Osteocyte (in vitro differentiated cells): ENCODE measurements around the gene NKX6-1. TPM values are rescaled to one million over a fixed set of nuclear protein-coding genes. Genes with fewer than 3 reads are reported as not detected.
A peak's percentile ranks its signal among the peaks of the same experiment; 100 is the strongest.

ENCODE experiments used
- DNase-seq: peaks from one replicate; pipeline ENCODE4 v3.0.0; 2021; ENCODE audit warnings: mixed read lengths; ENCODE audit not compliant: unreplicated experiment; ENCODE audit errors: extremely low spot score
- H3K27ac Mint-ChIP-seq: one replicate; pipeline ENCODE4 v1.8.0; 2021; ENCODE audit warnings: mild to moderate bottlenecking, mixed read lengths; ENCODE audit not compliant: unreplicated experiment
- H3K27me3 Mint-ChIP-seq: one replicate; pipeline ENCODE4 v1.8.0; 2021; ENCODE audit warnings: mixed read lengths; ENCODE audit not compliant: unreplicated experiment
- H3K36me3 Mint-ChIP-seq: one replicate; pipeline ENCODE4 v1.8.0; 2021; ENCODE audit warnings: mixed read lengths; ENCODE audit not compliant: unreplicated experiment
- H3K4me1 Mint-ChIP-seq: one replicate; pipeline ENCODE4 v1.8.0; 2021; ENCODE audit warnings: mixed read lengths; ENCODE audit not compliant: unreplicated experiment
- H3K4me3 Mint-ChIP-seq: one replicate; pipeline ENCODE4 v1.8.0; 2021; ENCODE audit warnings: mild to moderate bottlenecking, moderate library complexity, mixed read lengths; ENCODE audit not compliant: unreplicated experiment
- H3K9me3 Mint-ChIP-seq: one replicate; pipeline ENCODE4 v1.8.0; 2021; ENCODE audit warnings: mixed read lengths; ENCODE audit not compliant: unreplicated experiment
- long read RNA-seq: library from polyadenylated mRNA; unstranded; transcript quantifications from one replicate; pipeline ENCODE4 v2.0.0, GENCODE V29; 2021
- total RNA-seq: library from RNA; stranded (reverse); gene quantifications from 2 replicates; pipeline ENCODE4 v1.2.1, GENCODE V29; 2021
- TF ChIP-seq, protein P1 (sequence below): fragments of 200-600 bp; sonication (generic); IDR thresholded peaks from 2 replicates; pipeline ENCODE4 v1.5.0; 2021; ENCODE audit warnings: antibody characterized with exemption, mild to moderate bottlenecking, moderate library complexity

Gene NKX6-1
- not detected in 2 replicates for total RNA-seq
- long read RNA-seq = 0 reads

DNA sequence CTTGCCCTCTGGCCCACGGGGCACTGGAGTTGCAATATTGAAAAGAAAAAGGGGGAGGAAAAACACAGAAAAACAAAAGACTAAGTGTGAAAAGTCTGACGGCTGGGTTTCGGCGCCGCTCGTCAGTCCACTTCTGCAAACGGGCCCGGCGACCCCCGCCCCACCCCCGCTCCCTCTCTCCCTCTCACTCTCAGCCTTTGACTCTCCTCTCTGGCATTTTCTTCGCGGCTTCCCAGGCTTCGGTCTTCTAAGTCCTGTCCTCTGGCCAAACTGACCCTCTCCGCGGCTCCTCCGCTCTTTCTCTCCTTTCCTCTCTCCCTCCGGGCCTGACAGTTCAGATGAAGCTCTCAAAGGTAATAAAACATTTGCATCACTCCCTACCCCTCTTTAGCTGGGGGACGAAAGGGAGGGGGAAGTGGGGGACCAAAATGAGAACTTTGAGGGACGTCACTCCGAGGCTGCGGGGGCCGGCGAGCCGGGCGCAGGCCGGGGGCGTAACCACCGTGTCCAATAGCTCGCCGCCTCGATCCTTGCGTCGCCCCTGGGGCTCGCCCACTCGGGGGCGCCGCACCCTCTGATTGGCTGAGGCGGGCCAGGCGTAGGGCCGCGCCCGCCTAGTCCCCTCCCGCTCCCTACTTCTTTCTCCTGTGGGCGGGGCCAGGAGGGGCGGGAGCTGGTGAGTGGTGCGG lies at the start of gene NKX6-1:
Gene NKX6-1 (minus strand): TSS at position 358 of the 689 bp plus-strand sequence. CDS start 1,064 bp downstream, outside the sequence.
- Mint-ChIP-seq H3K27ac (peak within 1 kb of the TSS; percentile 23), H3K27me3 (peaks cover 89% of the 10 kb centered on the region), H3K9me3 (no peaks in the 10 kb centered on the region), H3K4me3 (peak within 1 kb of the TSS; percentile 80), H3K4me1 (peaks cover 21% of the 10 kb centered on the region), H3K36me3 (peaks cover 2% of the 10 kb centered on the region)
- no peak for DNase-seq
- TF ChIP-seq, protein P1, sequence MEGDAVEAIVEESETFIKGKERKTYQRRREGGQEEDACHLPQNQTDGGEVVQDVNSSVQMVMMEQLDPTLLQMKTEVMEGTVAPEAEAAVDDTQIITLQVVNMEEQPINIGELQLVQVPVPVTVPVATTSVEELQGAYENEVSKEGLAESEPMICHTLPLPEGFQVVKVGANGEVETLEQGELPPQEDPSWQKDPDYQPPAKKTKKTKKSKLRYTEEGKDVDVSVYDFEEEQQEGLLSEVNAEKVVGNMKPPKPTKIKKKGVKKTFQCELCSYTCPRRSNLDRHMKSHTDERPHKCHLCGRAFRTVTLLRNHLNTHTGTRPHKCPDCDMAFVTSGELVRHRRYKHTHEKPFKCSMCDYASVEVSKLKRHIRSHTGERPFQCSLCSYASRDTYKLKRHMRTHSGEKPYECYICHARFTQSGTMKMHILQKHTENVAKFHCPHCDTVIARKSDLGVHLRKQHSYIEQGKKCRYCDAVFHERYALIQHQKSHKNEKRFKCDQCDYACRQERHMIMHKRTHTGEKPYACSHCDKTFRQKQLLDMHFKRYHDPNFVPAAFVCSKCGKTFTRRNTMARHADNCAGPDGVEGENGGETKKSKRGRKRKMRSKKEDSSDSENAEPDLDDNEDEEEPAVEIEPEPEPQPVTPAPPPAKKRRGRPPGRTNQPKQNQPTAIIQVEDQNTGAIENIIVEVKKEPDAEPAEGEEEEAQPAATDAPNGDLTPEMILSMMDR = no peak

DNA sequence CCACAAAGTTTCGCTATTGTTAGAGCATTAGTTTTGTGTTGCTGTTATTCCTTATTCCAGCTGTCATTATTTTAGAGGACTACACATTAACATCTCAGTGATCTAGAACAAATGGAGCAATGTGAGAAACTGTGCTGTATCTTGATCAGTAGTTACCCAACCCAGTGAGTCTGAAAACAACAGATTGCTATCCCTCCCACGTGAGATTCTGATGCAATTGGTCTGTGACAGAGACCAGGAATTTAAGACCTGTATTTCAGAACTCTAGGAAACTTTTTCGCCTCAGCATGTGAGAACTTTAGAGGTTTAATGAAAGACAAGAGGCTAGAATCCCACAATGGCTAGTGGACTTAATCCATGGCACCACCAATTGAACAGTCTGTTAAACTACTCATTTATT lies 48.1 kb upstream of the NKX6-1 start:
- DNase-seq = no peak
- no peak overlapping the region for H3K27ac Mint-ChIP-seq

DNA sequence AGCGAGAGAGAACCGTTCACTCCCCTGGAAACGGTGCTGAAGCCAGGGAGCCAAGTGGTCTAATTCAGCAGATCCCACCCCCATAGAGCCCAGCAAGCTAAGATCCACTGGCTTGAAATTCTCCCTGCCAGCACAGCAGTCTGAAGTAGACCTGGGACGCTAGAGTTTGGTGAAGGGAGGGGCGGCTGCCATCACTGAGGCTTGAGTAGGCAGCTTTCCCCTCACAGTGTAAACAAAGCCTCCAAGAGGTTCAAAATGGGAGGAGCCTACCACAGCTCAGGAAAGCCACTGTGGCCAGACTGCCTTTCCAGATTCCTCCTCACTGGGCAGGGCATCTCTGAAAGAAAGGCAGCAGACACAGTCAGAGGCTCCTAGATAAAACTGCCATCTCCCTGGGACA lies 46.0 kb upstream of the NKX6-1 start:
- DNase-seq = no peak
- no peak overlapping the region for H3K27ac Mint-ChIP-seq
- H3K4me1 Mint-ChIP-seq = no peaks in the 10 kb centered on the region
- H3K9me3 Mint-ChIP-seq = peaks cover 4% of the 10 kb centered on the region
- H3K4me3 Mint-ChIP-seq = no peak overlapping the region
- TF ChIP-seq, protein P1 = no peak
- peaks cover 11% of the 10 kb centered on the region for H3K27me3 Mint-ChIP-seq
- H3K36me3 Mint-ChIP-seq = no peaks in the 10 kb centered on the region

More for the DNA sequence above, 48.1 kb upstream of the NKX6-1 start:
- peaks cover 11% of the 10 kb centered on the region for H3K27me3 Mint-ChIP-seq
- H3K36me3 Mint-ChIP-seq = no peaks in the 10 kb centered on the region
- no peaks in the 10 kb centered on the region for H3K4me1 Mint-ChIP-seq
- TF ChIP-seq, protein P1 = no peak
- H3K9me3 Mint-ChIP-seq = peaks cover 1% of the 10 kb centered on the region
- H3K4me3 Mint-ChIP-seq = no peak overlapping the region

DNA sequence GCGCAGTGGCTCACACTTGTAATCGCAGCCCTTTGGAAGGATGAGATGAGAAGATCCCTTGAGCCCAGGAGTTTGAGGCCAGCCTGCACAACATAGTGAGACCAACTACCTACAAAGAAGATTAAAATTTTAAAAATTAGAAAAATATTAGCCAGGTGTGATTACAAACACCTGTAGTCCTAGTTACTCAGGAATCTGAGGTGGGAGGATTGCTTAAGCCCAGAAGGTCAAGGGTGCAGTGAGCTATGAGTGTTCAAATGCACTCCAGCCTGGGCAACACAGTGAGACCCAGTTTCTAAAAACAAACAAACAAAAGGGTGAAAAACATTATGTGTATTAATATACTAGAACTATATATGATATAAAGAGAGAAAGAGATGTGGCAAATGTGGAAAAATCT lies 36.8 kb upstream of the NKX6-1 start:
- H3K4me3 Mint-ChIP-seq = no peak overlapping the region
- no peaks in the 10 kb centered on the region for H3K36me3 Mint-ChIP-seq
- no peak overlapping the region for H3K27ac Mint-ChIP-seq
- TF ChIP-seq, protein P1 = no peak
- no peak for DNase-seq
- H3K9me3 Mint-ChIP-seq = peaks cover 11% of the 10 kb centered on the region
- no peaks in the 10 kb centered on the region for H3K4me1 Mint-ChIP-seq
- peaks cover 7% of the 10 kb centered on the region for H3K27me3 Mint-ChIP-seq

DNA sequence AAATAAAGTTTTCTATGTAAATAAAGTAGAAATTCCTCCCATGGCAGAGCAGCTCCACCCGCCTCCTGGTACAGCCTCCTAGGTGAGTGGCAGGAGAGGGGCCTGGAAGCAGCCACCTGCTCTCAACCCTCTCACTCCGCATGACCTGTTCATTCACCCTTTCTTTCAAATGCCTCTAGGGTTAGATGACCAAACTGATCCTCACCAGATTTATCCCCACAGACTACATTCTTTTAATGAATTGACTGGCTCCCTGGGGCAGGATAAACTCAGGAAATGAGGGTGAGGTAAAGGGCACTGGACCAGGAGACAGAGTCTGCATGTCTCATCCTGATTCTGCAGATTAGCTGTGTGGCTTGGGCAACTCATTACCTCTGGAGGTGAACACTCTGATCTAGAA lies 32.6 kb upstream of the NKX6-1 start:
- no peak for DNase-seq
- Mint-ChIP-seq H3K36me3 (no peaks in the 10 kb centered on the region), H3K27ac (no peak overlapping the region), H3K9me3 (peaks cover 11% of the 10 kb centered on the region), H3K4me1 (no peaks in the 10 kb centered on the region), H3K4me3 (no peak overlapping the region), H3K27me3 (peaks cover 27% of the 10 kb centered on the region)
- TF ChIP-seq, protein P1 = no peak
